Measurements from ENCODE around the gene PLAAT5. TPM values are rescaled to one million over a fixed set of nuclear protein-coding genes. Genes with fewer than 3 reads are reported as not detected.

The PLAAT5 gene
- total RNA-seq, 1 experiment from 2014 or later, result 2.3 TPM

DNA sequence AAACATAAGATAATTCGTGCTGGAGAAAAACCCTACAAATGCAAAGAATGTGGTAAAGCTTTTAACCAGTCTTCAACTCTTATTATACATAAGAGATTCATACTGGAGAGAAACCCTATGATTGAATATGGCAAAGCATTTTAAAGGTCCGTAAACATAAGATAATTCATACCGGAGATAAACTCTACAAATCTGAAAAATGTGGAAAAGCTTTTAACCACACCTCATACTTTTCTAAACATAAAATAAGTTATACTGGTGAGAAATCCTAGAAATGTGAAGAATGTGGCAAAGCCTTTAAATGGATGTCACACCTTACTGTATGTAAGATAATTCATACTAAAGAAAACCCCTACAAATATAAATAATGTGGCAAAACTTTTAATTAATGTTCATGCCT is 20.7 kb downstream of the PLAAT5 start:
- Histone ChIP-seq H3K27me3 (replicated peaks; ENCODE audit: control insufficient read depth, insufficient read depth, low read length) (no peaks in the 10 kb centered on the region), H3K4me3 (ENCODE audit: low read depth, low read length) (no peak overlapping the region), H3K4me1 (no peaks in the 10 kb centered on the region; the same call in 1 of the 2 replicates), H3K9me3 (peaks cover 22% of the 10 kb centered on the region), H3K36me3 (ENCODE audit: control insufficient read depth, insufficient read depth, low read length) (no peaks in the 10 kb centered on the region)
- ChIA-PET POLR2A (interaction anchor here (0.7 kb wide), 1 partner anchor 180 kb away, joined by 4 read pairs; no protein-coding TSS in a partner anchor), CTCF (no interaction called here)
- intact Hi-C loops (cut with micrococcal nuclease; ENCODE audit: unreplicated experiment), result no loop called here
- Mint-ChIP-seq H3K36me3 (ENCODE audit: insufficient read depth, unreplicated experiment) (no peaks in the 10 kb centered on the region), H3K4me3 (ENCODE audit: unreplicated experiment) (no peak overlapping the region), H3K4me1 (ENCODE audit: low read depth, unreplicated experiment) (no peaks in the 10 kb centered on the region), H3K27ac (ENCODE audit: unreplicated experiment) (no peak overlapping the region), H3K9me3 (ENCODE audit: unreplicated experiment) (peaks cover 53% of the 10 kb centered on the region), H3K27me3 (ENCODE audit: insufficient read depth, unreplicated experiment) (no peaks in the 10 kb centered on the region)
- no peak for DNase-seq
- no TSS peak for BruUV-seq (replicated peaks)
- TF ChIP-seq, protein P1, sequence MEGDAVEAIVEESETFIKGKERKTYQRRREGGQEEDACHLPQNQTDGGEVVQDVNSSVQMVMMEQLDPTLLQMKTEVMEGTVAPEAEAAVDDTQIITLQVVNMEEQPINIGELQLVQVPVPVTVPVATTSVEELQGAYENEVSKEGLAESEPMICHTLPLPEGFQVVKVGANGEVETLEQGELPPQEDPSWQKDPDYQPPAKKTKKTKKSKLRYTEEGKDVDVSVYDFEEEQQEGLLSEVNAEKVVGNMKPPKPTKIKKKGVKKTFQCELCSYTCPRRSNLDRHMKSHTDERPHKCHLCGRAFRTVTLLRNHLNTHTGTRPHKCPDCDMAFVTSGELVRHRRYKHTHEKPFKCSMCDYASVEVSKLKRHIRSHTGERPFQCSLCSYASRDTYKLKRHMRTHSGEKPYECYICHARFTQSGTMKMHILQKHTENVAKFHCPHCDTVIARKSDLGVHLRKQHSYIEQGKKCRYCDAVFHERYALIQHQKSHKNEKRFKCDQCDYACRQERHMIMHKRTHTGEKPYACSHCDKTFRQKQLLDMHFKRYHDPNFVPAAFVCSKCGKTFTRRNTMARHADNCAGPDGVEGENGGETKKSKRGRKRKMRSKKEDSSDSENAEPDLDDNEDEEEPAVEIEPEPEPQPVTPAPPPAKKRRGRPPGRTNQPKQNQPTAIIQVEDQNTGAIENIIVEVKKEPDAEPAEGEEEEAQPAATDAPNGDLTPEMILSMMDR (IDR thresholded peaks at IDR 0.05; ENCODE audit: insufficient read depth in 1 of 2, low read depth in 1 of 2, low read length in 1 of 2, severe bottlenecking in 1 of 2, unreplicated experiment in 1 of 2), result no peak

- Mint-ChIP-seq H3K4me3 (ENCODE audit: unreplicated experiment) (no peak overlapping the region), H3K36me3 (ENCODE audit: insufficient read depth, unreplicated experiment) (no peaks in the 10 kb centered on the region), H3K27ac (ENCODE audit: unreplicated experiment) (no peak overlapping the region), H3K27me3 (ENCODE audit: insufficient read depth, unreplicated experiment) (no peaks in the 10 kb centered on the region), H3K4me1 (ENCODE audit: low read depth, unreplicated experiment) (no peaks in the 10 kb centered on the region), H3K9me3 (ENCODE audit: unreplicated experiment) (no peaks in the 10 kb centered on the region)
- BruUV-seq (replicated peaks), result no TSS peak
- ChIA-PET CTCF (no interaction called here), POLR2A (no interaction called here)
- DNase-seq, result no peak
- no peaks in the 10 kb centered on the region for H3K4me1 ChIP-seq
- TF ChIP-seq, protein P1 (IDR thresholded peaks at IDR 0.05; ENCODE audit: insufficient read depth in 1 of 2, low read depth in 1 of 2, low read length in 1 of 2, severe bottlenecking in 1 of 2, unreplicated experiment in 1 of 2), result no peak
- H3K27me3 ChIP-seq (replicated peaks; ENCODE audit: control insufficient read depth, insufficient read depth, low read length), result no peaks in the 10 kb centered on the region
- intact Hi-C loops (cut with micrococcal nuclease; ENCODE audit: unreplicated experiment), result no loop called here
- H3K36me3 ChIP-seq (ENCODE audit: control insufficient read depth, insufficient read depth, low read length), result no peaks in the 10 kb centered on the region
- H3K4me3 ChIP-seq (ENCODE audit: low read depth, low read length), result no peak overlapping the region
- H3K9me3 ChIP-seq, result no peaks in the 10 kb centered on the region
Observed at GRCh38 chr11:63462137-63462536, 28.8 kb downstream of the PLAAT5 start.

GRCh38 chr11:63459586-63459985 is 31.4 kb downstream of the PLAAT5 start:
- Histone ChIP-seq H3K4me1 (no peaks in the 10 kb centered on the region), H3K36me3 (ENCODE audit: control insufficient read depth, insufficient read depth, low read length) (no peaks in the 10 kb centered on the region), H3K27me3 (replicated peaks; ENCODE audit: control insufficient read depth, insufficient read depth, low read length) (no peaks in the 10 kb centered on the region), H3K4me3 (ENCODE audit: low read depth, low read length) (no peak overlapping the region), H3K9me3 (no peaks in the 10 kb centered on the region)
- Mint-ChIP-seq H3K27me3 (ENCODE audit: insufficient read depth, unreplicated experiment) (no peaks in the 10 kb centered on the region), H3K27ac (ENCODE audit: unreplicated experiment) (no peak overlapping the region), H3K4me3 (ENCODE audit: unreplicated experiment) (no peak overlapping the region), H3K9me3 (ENCODE audit: unreplicated experiment) (no peaks in the 10 kb centered on the region), H3K36me3 (ENCODE audit: insufficient read depth, unreplicated experiment) (no peaks in the 10 kb centered on the region), H3K4me1 (ENCODE audit: low read depth, unreplicated experiment) (no peaks in the 10 kb centered on the region)
- TF ChIP-seq, protein P1 (IDR thresholded peaks at IDR 0.05; ENCODE audit: insufficient read depth in 1 of 2, low read depth in 1 of 2, low read length in 1 of 2, severe bottlenecking in 1 of 2, unreplicated experiment in 1 of 2), result no peak
- intact Hi-C loops (cut with micrococcal nuclease; ENCODE audit: unreplicated experiment), result no loop called here
- DNase-seq, result no peak
- CTCF ChIA-PET, result interaction anchor here (0.6 kb wide), 1 partner anchor 343 kb away, joined by 4 read pairs; no protein-coding TSS in a partner anchor
- BruUV-seq (replicated peaks), result no TSS peak
- POLR2A ChIA-PET, result no interaction called here
